Measurements from ENCODE around the gene KDM3B.
"Not testable (repeated sequence)": the region's sequence is repeated elsewhere in the genome, so short reads cannot be mapped to it uniquely, and the experiment has no call there.

KDM3B gene

DNA sequence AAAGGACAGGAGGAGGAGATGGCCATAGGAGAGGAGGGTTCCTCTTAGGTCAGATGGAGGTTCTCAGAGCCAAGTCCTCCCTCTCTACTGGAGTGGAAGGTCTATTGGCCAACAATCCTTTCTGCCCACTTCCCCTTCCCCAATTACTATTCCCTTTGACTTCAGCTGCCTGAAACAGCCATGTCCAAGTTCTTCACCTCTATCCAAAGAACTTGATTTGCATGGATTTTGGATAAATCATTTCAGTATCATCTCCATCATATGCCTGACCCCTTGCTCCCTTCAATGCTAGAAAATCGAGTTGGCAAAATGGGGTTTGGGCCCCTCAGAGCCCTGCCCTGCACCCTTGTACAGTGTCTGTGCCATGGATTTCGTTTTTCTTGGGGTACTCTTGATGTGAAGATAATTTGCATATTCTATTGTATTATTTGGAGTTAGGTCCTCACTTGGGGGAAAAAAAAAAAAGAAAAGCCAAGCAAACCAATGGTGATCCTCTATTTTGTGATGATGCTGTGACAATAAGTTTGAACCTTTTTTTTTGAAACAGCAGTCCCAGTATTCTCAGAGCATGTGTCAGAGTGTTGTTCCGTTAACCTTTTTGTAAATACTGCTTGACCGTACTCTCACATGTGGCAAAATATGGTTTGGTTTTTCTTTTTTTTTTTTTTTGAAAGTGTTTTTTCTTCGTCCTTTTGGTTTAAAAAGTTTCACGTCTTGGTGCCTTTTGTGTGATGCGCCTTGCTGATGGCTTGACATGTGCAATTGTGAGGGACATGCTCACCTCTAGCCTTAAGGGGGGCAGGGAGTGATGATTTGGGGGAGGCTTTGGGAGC, 115.9 kb downstream of the KDM3B start:
- DNase-seq: no peak

DNA sequence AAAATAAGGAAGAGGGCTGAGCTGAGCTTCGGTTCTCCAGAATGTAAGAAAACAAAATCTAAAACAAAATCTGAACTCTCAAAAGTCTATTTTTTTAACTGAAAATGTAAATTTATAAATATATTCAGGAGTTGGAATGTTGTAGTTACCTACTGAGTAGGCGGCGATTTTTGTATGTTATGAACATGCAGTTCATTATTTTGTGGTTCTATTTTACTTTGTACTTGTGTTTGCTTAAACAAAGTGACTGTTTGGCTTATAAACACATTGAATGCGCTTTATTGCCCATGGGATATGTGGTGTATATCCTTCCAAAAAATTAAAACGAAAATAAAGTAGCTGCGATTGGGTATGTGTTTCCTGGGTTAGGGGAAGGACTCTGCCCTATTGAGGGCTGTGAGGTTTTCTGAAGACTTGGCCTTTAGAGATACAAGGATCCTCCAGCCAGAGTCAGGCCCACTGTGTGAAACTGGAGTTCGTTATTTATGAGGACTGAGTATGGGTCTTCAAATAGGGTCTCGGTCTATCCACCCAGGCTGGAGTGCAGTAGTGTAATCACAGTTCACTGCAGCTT, 116.6 kb downstream of the KDM3B start:
- no peak for DNase-seq

DNA sequence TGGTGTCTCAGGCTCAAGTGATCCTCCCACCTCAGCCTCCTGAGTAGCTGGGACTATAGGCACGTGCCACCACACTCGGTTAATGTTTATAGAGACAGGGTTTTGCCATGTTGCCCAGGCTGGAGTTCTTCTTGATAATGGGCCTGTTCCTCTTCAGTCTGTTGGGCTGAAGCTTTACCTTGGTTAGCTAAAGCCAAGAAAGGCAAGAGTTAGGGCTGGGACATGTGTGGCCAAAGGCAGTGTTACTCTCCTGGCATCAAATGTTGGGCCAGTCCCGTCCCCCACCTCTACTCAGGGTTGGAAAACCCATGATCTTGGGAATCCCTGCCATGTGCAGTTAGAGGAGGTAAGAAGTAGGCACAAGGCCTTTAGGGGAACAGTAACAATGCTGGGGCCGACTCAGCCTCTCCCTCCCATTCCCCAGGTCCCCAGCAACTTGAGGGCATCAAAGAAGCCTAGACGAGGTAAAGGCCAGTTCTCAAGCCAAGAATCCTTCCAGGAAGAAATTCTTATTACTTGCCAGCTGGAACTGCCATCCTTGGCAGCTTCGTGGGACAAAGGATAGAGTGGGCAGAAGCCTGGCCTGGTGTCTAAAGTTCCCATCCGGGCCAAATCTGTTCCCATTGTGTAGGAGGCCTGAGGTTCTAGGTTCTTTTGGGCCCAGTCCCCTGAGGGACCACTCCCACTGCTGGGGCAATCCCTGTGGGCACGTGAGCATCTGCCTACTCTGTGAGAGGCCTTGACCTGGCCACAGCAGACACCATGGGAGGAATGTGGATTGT, 117.2 kb downstream of the KDM3B start:
- DNase-seq: no peak

DNA sequence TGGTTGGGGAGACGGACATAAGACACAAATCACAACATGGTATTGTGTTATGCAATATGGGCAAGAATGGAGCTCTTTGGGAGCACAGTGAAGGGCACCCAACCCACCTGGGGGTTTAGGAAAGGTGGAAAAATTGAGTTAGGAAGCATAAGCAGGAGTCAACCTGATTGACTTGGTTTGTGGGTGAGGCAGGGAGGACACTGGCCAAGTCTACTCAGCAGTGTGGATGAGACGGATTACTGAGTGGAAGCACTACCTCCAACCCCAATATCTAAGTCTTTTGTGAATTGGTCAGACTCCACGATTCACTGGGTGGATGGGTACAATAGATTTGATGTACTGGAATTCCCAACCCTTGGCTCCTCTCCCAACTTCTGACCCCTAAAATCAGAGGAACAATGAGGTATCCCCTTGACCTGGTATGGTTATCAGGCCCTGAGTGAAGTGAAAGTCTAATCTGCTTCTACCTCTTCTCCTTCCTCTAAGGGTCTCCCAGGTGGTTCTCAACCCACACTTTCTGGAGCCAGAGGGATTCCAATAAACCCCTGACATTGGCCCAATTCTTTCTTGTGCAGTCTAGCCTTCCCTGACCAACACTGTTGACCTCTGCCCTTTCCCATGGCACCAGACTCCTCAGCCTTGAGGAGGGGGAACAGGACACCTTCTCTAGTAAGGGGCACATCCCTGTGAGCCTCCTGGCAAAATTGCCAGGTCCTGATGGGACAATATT, 118.0 kb downstream of the KDM3B start:
- DNase-seq: no peak

DNA sequence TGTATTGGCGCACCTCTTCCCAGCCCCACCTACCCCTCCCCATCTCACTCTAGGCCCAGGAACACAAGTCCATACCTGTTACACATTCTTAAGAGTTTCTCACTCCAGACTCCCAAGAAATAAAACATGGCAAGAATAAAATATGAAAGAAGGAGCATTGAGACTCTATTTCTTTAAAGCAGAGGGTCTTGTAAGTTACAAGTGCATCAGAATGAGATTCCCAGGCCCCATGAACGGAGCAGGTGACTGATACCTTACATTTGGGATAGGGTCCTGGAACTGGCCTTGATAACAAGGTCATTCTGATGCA, 118.5 kb downstream of the KDM3B start:
- DNase-seq: no peak

DNA sequence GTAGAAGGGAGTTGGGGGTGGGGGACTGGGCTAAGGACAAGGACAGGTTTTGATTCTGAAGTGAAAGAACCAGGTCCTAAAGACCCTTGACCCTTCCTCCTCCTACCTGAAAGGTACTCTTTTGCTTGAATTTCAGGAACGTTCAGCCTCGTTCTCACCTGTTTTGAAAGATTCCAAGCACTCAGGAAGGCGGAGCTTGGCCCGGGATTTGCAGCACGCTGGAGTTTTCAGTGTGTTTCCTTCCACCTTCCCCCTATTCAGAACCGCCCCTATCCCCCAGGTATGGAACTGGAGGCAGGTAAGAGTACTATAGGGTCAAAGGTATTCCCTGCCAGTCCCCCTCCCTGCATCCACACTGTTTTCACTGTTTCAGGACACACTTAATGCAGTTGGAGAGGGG, 119.9 kb downstream of the KDM3B start:
- DNase-seq: no peak

DNA sequence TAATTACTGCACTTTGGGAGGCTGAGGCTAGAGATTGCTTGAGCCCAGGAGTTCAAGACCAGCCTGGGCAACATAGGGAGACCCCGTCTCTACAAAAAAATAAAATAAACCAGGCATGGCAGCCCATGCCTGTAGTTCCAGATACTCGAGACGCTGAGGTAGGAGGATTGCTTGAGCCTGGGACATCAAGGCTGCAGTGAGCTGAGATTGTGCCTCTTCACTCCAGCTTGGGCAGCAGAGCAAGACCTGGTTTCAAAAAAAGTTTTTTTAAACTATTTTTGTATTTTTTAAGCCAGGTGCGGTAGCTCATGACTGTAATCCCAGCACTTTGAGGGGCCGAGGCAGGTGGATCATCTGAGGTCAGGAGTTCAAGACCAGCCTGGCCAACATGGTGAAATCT, 120.7 kb downstream of the KDM3B start:
- DNase-seq: not testable (repeated sequence)

DNA sequence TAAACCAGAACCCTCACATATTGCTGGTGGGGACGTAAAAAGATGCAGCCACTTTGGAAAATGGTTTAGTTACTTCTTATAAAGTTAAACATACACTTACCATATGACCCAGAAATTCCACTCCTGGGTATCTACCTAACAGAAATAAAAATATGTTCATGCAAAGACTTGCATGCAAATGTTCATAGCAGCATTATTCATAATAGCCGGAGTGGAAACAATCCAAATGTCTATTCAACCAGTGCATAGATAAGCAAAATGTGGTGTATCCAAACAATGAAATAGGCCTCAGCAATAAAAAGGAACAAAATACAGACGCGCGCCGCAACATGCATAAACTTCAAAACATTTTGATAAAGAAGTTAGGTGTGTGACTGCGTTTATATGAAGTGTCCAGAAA, 124.4 kb downstream of the KDM3B start:
- DNase-seq: no peak

DNA sequence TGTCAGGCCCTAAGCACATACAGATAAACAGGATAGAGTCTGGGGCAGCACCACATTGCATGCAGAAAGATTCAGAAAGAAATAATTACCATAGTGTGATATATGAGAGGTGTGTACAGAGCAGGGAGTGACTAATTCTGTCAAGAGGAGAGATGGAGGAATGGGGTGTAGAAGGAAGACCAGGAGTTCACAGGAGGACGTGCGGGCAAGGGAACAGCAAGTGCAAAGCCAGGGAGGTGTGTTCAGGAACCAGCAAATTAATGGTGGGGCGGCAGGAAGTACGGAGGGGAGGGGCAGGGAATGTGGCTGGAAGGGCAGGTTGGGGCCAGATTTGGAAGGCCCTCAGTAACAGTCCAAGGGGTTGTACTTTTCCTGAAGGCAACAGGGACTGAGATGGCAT, 130.2 kb downstream of the KDM3B start:
- no peak for DNase-seq

Measured in NCI-H1436 treated with DMSO at 0.1 percent for 48 hours (cell line).